ENCODE data around the gene IL27RA.

- TF ChIP-seq POLR2A (IDR thresholded peaks at IDR 0.05), result no peak
- no peak for TF ChIP-seq CTCF (IDR thresholded peaks at IDR 0.05)
Observed at GRCh38 chr19:14039181-14039580, 7.6 kb downstream of the IL27RA start.

All from testis (tissue), 2 donors.